CD1c-positive myeloid dendritic cell (primary cell): ENCODE results near the gene PDIA2.
"Not testable (repeated sequence)": the region's sequence is repeated elsewhere in the genome, so short reads cannot be mapped to it uniquely, and the experiment has no call there.

Source experiments
- DNase-seq: peaks from one replicate; pipeline ENCODE4 v3.0.0-alpha.2; 2016; ENCODE audit errors: extremely low spot score

PDIA2 gene, protein sequence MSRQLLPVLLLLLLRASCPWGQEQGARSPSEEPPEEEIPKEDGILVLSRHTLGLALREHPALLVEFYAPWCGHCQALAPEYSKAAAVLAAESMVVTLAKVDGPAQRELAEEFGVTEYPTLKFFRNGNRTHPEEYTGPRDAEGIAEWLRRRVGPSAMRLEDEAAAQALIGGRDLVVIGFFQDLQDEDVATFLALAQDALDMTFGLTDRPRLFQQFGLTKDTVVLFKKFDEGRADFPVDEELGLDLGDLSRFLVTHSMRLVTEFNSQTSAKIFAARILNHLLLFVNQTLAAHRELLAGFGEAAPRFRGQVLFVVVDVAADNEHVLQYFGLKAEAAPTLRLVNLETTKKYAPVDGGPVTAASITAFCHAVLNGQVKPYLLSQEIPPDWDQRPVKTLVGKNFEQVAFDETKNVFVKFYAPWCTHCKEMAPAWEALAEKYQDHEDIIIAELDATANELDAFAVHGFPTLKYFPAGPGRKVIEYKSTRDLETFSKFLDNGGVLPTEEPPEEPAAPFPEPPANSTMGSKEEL

DNA sequence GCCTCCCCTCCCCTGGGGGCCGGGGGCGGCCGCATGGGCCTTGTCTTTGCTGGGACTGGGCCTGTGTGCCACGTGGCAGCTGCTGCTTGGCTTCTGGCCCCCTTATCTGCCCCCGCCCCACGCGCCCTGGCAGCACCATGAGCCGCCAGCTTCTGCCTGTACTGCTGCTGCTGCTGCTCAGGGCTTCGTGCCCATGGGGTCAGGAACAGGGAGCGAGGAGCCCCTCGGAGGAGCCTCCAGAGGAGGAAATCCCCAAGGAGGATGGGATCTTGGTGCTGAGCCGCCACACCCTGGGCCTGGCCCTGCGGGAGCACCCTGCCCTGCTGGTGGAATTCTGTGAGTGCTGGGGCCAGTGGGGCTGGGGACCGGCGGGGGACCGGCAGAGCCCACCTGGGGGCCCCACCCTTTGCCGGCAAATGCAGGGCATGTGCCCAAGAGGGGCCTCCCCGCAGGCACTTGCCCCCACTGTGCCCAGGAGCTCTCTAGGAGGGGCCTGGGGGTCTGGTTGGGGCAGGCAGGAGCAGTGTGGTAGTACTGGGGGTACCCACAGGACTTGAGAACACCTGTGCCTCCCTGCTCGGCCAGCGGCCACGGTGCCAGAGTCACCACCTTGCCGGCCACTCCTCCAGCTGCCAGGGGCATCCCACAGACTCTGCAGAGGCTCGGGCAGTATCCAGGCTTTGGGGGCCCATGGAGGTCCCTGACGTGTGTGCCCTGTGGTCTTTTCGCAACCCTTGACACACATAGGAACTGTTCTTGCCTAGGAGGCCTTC lies at the start of gene PDIA2:
Gene PDIA2 (plus strand): TSS at position 132 of the 773 bp plus-strand sequence. CDS start 6 bp downstream, at position 138.
- no peak for DNase-seq

DNA sequence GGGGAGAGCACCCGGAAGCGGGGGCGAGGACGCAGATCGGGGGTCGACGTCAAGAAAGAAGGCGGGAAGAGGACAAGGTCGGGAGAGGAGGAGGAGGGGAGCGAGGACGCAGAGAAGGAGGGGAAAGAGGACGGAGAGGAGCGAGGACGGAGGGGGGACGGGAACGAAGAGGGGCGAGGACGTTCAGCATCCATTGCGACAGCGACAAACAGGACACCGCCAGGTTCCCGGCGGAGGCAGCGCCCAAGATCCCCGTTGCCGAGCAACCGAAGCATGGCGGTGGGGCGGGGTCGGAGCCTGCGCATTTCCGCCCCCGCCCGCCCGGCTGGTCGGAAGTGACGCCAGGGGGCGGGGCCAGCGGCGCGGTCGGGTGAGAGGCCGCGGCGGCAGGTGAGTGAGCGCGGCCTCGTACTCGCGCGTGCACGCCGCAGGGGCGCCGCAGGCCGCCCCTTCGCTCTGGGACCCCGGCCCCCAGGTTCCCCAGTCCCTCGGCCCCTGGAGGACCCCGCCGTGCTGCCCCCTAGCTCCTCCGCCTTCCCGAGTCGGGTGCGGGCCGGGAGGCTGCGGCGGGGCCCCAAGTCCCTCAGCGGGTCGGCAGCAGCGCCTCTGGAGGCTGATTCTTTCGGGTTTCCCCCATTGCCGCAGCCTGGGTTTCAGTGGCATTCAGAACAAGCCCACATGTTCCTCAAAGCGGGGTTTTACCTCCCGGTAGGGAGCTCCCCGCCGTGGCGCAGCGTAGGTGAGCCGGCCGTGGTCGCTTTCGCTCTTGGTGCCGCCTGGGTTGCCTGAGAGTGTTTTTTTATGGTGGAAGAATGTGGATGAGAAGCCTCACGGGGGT lies 48.3 kb upstream of the PDIA2 start, which contains the start of gene FAM234A:
Gene FAM234A (plus strand): TSS at position 354 of the 838 bp plus-strand sequence. CDS start 19,593 bp downstream, outside the sequence.
- peak; percentile 99 for DNase-seq

DNA sequence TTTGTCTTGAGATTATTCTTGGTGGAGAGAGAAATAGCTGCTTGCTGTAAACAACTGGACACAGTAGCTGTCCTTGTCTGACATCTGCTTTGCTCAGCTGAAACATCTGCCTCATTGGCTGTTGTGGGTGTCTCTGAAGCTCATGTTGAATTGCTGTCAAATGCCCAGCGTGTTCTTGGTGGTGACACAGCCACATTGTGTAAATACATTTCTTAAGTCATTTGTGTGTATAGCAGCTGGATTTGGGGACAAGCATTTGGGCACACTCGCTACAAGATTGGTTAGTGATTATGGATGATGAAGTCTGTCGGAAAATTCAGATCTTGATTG lies 43.1 kb upstream of the PDIA2 start:
- DNase-seq, result no peak

DNA sequence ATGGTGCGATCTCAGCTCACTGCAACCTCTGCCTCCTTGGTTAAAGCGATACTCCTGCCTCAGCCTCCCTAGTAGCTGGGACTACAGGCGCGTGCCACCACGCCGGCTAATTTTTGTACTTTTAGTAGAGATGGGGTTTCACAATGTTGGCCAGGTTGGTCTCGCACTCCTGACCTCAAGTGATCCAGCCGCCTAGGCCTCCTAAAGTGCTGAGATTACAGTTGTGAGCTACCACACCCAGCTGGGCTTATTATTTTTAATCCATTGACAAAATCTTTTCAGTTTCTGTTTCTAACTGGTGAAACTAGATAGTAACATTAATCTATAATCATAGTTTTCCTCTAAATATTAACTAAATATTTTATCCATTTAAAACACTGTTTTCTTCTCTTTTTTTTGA lies 42.4 kb upstream of the PDIA2 start:
- DNase-seq, result no peak

DNA sequence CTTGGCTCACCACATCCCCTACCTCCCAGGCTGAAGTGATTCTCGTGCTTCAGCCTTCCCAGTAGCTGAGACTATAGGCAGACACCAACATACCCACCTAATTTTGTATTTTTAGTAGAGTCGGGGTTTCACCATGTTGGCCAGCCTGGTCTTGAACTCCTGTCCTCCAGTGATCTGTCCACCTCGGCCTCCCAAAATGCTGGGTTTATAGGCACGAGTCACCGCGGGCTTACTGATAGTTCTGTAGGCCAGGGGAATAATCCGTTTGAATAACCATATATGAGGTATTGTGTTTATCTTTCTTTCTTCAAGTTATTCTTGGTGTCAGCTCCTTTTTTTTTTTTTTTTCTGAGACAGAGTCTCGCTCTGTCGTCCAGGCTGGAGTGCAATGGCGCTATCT lies 40.7 kb upstream of the PDIA2 start:
- DNase-seq, result no peak

DNA sequence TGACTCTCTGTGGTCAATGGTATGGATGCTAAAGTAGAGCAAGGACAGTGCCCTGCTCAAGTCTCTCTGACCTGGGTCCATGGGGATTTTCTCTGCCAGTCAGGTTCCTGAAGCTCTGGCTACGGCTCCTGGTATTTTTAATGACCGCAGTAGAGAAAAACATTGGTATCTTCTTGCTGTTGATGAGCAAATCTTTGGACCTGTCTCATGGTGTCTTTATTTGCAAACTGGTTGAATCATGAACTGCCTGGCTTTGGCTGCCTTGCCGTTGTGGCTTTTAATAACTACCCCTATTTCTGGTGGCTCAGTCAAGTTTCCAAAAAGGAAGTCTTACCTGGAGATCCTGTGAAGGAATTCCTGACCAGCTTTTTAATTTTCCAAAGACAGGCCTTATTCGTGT lies 39.6 kb upstream of the PDIA2 start:
- no peak for DNase-seq

DNA sequence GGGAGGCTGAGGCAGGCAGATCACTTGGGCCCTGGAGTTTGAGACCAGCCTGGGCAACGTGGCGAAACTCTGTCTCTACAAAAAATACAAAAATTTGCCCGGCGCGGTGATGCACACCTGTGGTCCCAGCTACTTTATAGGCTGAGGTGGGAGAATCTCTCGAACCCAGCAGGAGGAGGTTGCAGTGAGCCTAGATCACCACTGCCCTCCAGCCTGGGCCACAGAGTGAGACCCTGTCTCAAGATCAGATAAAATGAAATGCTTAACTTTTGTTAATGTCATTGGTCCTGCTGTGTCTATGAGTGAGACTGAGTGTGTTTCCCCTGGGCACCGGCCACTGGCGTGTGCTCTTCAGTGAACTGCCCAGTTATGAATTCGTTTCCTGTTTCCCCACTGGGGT lies 37.9 kb upstream of the PDIA2 start:
- no peak for DNase-seq

DNA sequence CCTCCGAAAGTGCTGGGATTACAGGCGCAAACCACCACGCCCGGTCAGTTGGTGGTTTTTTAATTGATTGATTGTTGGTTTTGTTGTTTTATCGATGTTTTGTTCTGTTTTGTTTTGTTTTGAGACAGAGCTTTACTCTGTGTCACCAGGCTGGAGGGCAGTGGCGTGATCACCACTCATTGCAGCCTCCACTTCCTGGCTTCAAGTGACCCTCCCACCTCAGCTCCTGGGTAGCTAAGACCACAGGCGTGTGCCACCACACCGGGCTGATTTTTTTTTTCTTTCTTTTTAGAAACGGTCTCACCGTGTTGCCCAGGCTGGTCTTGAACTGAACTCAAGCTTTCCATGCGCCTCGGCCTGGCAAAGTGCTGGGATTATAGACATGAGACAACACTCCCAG lies 35.9 kb upstream of the PDIA2 start:
- DNase-seq, result no peak

DNA sequence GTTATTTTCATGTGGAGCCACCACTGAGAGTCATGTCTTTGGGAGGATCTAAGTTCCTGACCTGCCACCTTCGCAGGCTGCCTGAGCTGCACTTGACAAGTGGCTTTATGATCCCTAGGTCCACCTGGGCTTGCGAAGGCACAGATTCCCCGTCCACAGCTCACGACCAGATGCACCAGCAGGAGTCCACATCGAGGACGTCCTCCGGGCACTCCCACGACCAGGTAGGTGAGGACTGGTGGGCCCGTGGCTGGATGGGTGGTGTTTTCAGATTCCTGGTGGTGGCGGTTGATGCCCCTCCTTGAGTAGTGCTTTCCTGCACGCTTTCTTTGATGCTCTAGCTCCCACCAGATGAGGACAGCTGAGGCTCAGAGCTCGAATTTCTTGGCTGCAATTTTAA lies 33.5 kb upstream of the PDIA2 start:
- DNase-seq, result no peak

DNA sequence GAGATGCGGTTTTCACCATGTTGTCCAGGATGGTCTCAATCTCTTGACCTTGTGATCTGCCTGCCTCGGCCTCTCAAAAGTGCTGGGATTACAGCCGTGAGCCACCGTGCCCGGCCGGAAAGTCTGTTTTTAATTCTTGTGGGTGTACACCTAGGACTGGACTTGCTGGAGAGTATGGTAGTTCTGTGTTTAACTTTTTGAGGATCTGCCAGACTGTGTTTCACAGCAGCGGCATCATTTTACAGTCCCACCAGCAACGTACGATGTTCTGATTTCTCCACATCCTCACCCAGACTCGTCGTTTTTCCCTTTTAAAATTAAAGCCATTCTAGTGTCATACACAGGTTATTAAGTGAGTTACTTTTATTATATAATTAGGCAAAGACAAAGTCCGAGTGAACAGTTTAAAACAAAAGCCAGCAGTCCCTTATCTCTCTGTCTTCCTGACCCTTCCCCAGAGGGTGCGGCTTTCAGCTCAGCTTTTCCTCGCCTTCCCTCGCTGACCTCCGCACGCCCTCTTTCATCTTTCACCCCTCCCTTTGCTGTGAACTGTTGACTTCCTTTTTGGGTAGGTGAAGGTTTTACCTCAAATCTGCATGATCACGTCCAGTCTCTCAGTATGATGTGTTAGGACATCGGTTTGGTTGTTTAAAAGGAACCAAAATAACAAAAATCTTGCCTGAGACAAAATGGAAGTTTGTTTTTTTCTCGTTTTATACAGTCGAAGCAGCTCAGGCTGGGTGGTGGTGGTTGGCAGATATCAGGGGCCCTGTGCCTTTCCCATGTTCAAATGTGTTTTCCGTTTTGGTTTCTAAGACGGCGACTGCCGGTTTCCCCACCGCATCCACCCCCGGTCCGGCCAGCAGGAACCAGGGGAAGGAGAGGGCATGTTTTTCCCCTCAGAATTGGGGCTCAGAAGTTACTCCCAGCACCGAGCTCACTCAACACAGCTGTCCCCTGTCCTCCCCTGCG lies 30.3 kb upstream of the PDIA2 start:
- peak; percentile 9 for DNase-seq

DNA sequence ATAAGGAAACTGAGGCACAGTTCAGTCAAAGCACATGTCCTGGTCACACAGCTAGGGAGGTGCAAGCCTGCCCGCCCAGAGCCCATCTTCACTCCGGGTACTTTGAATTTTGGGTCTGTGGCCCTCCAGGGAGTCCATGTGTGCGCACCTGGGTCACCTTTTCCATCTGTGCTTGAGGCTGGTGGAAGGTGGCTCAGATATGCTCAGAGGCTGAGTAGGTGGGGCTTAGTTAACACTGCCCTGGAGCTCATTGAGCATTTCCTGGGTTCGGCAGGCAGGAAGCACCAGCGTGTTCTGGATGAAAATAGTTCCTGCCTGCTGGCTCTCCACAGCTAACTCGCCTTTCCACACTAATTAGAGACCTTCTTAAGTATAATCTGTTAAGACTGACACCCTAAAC lies 29.1 kb upstream of the PDIA2 start:
- DNase-seq, result no peak

DNA sequence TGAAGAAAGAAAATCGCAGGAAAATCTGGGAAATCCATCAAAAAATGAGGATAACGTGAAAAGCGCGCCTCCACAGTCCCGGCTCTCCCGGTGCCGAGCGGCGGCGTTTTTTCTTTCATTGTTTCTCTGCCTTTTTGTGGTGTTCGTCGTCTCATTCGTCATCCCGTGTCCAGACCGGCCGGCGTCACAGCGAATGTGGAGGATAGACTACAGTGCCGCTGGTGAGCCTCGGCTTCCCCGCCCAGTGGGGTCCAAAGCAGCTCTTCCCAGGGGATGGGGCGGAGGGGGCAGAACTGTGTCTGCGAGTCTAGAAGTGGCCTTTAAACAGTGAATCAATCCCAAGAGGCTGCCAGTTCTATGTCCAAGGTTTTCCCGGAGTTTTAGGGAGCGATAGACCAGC lies 28.5 kb upstream of the PDIA2 start:
- no peak for DNase-seq

DNA sequence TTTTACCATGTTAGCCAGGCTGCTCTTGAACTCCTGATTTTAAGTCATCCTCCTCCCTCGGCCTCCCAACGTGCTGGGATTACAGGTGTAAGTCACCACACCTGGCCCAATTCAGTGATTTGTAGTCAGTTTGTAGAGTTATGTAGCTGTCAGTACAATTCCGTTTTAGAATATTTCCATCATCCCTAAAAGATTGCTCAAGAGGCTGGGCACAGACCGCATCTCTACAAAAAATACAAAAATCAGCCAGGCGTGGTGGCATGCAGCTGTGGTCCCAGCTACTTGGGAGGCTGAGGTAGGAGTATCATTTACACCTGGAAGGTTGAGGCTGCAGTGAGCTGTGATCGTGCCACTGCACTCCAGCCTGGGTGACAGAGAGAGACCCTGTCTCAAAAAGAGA lies 27.8 kb upstream of the PDIA2 start:
- DNase-seq, result no peak

DNA sequence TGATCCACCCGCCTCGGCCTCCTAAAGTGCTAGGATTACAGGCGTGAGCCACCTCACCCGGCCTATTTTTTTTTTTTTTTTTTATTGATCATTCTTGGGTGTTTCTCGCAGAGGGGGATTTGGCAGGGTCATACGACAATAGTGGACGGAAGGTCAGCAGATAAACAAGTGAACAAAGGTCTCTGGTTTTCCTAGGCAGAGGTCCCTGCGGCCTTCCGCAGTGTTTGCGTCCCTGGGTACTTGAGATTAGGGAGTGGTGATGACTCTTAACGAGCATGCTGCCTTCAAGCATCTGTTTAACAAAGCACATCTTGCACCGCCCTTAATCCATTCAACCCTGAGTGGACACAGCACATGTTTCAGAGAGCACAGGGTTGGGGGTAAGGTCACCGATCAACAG lies 24.9 kb upstream of the PDIA2 start:
- DNase-seq, result not testable (repeated sequence)

DNA sequence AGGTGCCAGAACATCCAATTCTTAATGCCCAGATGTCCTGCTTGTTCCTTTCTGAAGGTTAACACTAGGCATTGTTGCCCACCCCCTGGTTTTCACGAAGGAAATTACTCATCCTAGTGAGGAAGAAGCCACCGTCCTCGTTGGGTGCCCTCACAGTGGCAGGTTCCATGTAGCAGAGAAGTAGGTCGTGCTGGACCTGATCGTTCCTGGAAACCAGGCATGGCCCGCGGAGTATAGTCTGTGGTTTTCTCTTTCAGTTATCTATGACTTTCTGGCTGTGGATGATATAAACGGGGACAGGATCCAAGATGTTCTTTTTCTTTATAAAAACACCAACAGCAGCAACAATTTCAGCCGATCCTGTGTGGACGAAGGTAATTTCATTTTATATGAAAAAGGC lies 23.7 kb upstream of the PDIA2 start:
- no peak for DNase-seq

DNA sequence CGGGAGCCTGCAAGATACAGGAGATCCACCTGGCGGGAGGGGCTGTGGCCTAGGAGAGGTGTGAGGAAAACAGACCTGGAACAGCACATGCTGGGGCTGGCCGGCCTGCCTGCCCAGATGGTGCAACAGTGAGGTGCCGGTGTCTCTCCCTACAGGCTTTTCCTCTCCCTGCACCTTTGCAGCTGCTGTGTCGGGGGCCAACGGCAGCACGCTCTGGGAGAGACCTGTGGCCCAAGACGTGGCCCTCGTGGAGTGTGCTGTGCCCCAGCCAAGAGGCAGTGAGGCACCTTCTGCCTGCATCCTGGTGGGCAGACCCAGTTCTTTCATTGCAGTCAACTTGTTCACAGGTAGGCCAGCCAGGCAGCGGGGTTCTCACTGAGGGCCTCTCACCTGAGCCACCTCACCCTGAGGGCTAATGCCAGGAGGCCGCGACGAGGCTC lies 23.1 kb upstream of the PDIA2 start:
- no peak for DNase-seq

DNA sequence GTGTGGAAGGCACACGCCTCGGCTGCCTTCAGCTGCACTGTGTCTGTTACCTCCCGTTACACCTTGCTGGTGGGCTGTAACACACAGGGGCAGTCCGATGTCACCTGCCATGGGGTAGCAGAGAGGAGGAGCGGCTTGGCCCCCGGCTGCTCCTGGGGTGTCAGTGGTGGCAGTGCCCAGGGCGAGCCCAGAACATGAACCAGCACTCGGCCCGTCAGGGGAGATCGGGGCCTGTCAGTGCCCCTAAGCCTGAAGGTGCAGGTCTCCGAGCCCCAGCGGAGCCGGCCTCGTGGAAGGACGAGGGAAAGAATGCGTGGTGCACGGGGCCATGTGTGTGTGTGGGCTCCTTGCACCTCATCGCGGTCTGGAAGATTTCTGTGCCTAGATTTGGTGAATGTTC lies 22.6 kb upstream of the PDIA2 start:
- DNase-seq, result no peak

DNA sequence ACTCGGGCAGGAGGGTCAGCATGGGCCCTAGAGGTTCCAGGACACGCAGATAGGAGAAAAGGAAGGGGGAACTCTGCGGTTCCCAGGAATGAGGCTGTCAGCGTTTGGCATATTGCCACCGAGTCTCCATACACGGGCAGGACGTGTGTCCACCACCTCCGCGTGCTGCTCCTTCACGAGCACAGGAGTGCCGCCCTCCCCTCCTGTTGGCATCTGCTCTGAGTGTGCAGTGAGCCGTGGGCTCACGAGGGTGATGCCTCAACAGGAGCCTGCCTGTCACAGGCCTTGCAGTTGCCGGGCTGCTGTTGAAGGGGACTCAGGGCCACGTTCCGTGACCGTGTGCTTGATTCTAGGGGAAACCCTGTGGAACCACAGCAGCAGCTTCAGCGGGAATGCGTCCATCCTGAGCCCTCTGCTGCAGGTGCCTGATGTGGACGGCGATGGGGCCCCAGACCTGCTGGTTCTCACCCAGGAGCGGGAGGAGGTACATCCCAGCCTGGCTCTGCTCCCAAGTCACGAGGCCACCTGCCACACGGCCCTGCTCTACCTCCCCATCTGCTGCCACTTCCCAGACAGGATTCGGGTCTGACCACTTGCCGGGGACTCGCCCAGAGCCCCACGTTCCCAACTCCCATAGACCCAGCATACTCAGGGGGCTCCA lies 21.8 kb upstream of the PDIA2 start:
- no peak for DNase-seq

DNA sequence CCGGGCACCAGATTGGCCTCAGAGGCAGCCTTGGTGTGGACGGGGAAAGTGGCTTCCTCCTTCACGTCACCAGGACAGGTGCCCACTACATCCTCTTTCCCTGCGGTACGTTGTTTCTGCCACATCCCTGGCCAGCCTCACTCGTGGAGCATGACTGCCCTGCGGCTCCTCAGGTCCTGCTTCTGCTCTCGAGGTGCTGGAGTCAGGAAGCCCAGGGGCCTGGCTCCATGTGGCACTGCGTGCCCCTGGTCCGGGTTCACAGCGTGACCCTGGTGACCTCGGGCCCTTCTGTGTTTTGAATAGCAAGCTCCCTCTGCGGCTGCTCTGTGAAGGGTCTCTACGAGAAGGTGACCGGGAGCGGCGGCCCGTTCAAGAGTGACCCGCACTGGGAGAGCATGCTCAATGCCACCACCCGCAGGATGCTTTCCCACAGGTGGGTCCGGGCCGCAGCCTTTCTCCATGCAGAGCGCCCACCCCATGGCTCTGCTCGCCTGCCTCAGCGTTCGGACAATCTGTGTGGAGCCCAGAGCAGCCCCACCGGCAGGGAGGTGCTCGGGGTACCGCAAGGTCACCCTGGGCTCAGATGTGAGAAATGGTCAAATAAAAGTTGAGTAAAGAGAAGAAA lies 20.7 kb upstream of the PDIA2 start:
- DNase-seq, result no peak
